ENCODE results near the gene HDAC4. TPM values are rescaled to one million over a fixed set of nuclear protein-coding genes. Genes with fewer than 3 reads are reported as not detected.

HDAC4 gene
- total and polyA plus RNA-seq, 9 of the 15 experiments (the other 6 are each of a cell fraction or from before 2014, with no cell fraction given): 0.11 to 20.2 (median 4.0) TPM

DNA sequence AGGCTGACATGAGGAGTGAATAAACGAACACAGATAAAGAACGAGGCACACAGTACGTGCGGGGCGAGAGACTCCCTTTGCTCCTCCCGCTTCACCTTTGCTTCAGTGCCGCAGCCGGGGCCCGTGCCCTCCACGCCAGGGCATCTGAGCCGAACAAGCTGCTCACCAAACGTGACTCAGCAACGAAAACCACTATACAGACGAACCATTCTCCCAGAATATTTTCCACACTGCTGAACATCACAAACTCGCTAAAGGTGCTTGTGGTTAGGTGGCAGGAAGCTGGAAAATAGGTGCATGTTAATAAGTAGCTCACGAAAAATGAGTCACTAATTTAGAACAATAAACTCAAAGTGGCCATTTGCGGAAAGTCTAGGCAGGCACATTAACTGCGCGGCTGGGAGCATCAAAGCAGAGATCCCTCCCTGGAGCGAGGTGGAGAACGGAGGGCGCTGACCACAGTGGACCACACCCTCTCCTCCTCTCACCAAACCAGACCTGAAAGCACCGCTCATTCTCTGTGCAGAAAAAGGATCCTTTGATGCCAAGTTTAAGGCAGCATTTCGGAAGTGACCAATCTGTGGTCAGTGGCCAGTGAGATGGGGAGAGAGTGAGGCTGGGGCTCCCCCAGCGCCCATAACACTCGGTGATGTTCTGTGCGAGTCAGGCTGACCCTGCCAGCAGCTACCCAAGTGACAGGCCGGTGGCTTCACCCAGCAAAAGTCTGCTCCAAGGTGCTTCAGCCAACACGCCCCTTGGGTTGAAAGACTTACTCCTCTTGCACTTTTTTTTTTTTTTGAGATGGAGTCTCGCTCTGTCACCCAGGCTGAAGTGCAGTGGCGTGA is 153.2 kb downstream of the HDAC4 start:
- H2AFZ ChIP-seq (ENCODE audit: low read depth, low read length): no peak overlapping the region
- no peaks in the 10 kb centered on the region for H3K9me3 ChIP-seq (replicated peaks; ENCODE audit: control insufficient read depth, insufficient read depth, low read depth, low read length)
- no peak for DNase-seq (ENCODE audit: extremely low read depth in 1 of 4, low spot score in 3 of 4)
- H3K27me3 ChIP-seq (ENCODE audit: control insufficient read depth in 2 of 2, insufficient read depth in 2 of 2, low read length in 2 of 2): no peaks in the 10 kb centered on the region
- no peak overlapping the region for H3K27ac ChIP-seq (ENCODE audit: extremely low read depth, low read depth, low read length)
- in situ Hi-C loops (cut with MboI): no loop called here
- H3K79me2 ChIP-seq (ENCODE audit: control insufficient read depth, insufficient read depth, low read length): peaks cover 4% of the 10 kb centered on the region; the same call in 2 of the 3 replicates
- no TSS peak for BruUV-seq (replicated peaks)
- no peaks in the 10 kb centered on the region for H3K9me1 ChIP-seq (ENCODE audit: control insufficient read depth, insufficient read depth, low read length)
- intact Hi-C loops (cut with micrococcal nuclease): no loop called here
- no peak for ATAC-seq
- H3K36me3 ChIP-seq (ENCODE audit: control insufficient read depth, insufficient read depth, low read length): no peaks in the 10 kb centered on the region
- ChIA-PET POLR2A (no interaction called here), CTCF (ENCODE audit: low intra/inter-chr PET ratio) (no interaction called here)
- WGBS (ENCODE audit: insufficient coverage, low coverage, missing lambda C conversion rate): 55% methylated on average over 17 of the region's 31 CpGs
- no peak for FAIRE-seq
- no peak for TF ChIP-seq TCF7 (IDR thresholded peaks at IDR 0.05; ENCODE audit: borderline replicate concordance)
- TF ChIP-seq SMAD3 (CRISPR knock-in tag; conservative IDR thresholded peaks at IDR 0.05): no peak
- TF ChIP-seq CBFB (CRISPR knock-in tag; IDR thresholded peaks at IDR 0.05): no peak
- no peak for TF ChIP-seq SPI1 (IDR thresholded peaks at IDR 0.05; ENCODE audit: borderline replicate concordance, low read depth, low read length)
- TF ChIP-seq, protein P1, sequence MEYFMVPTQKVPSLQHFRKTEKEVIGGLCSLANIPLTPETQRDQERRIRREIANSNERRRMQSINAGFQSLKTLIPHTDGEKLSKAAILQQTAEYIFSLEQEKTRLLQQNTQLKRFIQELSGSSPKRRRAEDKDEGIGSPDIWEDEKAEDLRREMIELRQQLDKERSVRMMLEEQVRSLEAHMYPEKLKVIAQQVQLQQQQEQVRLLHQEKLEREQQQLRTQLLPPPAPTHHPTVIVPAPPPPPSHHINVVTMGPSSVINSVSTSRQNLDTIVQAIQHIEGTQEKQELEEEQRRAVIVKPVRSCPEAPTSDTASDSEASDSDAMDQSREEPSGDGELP (CRISPR knock-in tag; IDR thresholded peaks at IDR 0.05; ENCODE audit: borderline replicate concordance): no peak
- TF ChIP-seq ZKSCAN8 (CRISPR knock-in tag; IDR thresholded peaks at IDR 0.05): no peak
- no peak for TF ChIP-seq SIRT6 (IDR thresholded peaks at IDR 0.05; ENCODE audit: low read depth, low read length)
- no peak for TF ChIP-seq RBM17 (IDR thresholded peaks at IDR 0.05; ENCODE audit: borderline replicate concordance, low read depth, low read length)
- TF ChIP-seq ZNF584 (CRISPR knock-in tag; IDR thresholded peaks at IDR 0.05; ENCODE audit: low read depth): no peak
- TF ChIP-seq RFX5 (IDR thresholded peaks at IDR 0.05; ENCODE audit: low read depth, low read length): no peak
- TF ChIP-seq ERF (CRISPR knock-in tag; IDR thresholded peaks at IDR 0.05): no peak
- no peak overlapping the region for H3K4me2 ChIP-seq (ENCODE audit: insufficient read depth, low read length)
- peaks cover 0 to 22% of the 10 kb centered on the region in 2 experiments; a peak in 2 of 5 replicates for H3K4me1 ChIP-seq (replicated peaks in 1 of 2; ENCODE audit: control insufficient read depth in 2 of 2, insufficient read depth in 2 of 2, low read length in 2 of 2)
- no peak overlapping the region for H3K9ac ChIP-seq (ENCODE audit: insufficient read depth in 1 of 2, low read depth in 2 of 2, low read length in 2 of 2)
- H3K4me3 ChIP-seq: no peak overlapping the region
- no peaks in the 10 kb centered on the region for H4K20me1 ChIP-seq (replicated peaks; ENCODE audit: control insufficient read depth, insufficient read depth, low read length)
